Posterior cingulate gyrus (tissue), 11 donors: ENCODE data around the gene GTPBP10.
"Not testable (repeated sequence)": the region's sequence is repeated elsewhere in the genome, so short reads cannot be mapped to it uniquely, and the experiment has no call there.

Experiments used
- DNase-seq, 10 donors: peaks; one replicate each; pipeline versions ENCODE4 v3.0.0 to v3.0.0-alpha.2; 2020 to 2021; ENCODE audit warnings: mixed read lengths in 3 of 10
- intact Hi-C: fragments of 100-400 bp; cut with DNase I; formaldehyde crosslinking; loops from one replicate; pipeline ENCODE4 v1.15.1; 2023

Gene GTPBP10

DNA sequence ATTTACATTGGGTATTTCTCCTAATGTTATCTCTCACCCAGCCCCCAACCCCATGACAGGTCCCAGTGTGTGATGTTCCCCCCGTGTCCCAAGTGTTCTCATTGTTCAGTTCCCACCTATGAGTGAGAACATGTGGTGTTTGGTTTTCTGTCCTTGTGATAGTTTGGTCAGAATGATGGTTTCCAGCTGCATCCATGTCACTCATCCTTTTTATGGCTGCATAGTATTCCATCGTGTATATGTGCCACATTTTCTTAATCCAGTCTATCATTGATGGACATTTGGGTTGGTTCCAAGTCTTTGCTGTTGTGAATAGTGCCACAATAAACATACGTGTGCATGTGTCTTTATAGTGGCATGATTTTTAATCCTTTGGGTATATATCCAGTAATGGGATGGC, 3.5 kb downstream of the GTPBP10 start:
- DNase-seq, intact Hi-C loops: not testable (repeated sequence)

DNA sequence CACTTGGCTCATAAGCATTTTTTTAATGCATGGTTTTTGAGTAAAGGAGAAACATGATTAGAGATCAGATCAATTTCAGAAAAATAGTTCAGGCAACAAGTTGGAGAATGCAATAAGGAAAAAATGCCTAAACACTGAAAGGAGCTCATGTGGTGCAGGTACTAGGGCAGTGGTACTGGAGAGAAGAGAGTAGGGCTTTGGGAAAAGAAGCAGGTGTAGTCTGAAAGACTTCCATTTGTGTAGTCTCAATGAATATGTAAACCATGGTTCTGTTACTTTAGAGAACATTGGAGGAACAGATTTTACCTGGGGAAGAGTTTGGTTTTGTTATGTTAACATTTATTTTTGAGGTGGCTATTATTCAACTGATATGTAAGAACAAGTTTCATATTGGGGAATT, 5.5 kb downstream of the GTPBP10 start:
- no peak for DNase-seq
- intact Hi-C loops, result no loop called here

DNA sequence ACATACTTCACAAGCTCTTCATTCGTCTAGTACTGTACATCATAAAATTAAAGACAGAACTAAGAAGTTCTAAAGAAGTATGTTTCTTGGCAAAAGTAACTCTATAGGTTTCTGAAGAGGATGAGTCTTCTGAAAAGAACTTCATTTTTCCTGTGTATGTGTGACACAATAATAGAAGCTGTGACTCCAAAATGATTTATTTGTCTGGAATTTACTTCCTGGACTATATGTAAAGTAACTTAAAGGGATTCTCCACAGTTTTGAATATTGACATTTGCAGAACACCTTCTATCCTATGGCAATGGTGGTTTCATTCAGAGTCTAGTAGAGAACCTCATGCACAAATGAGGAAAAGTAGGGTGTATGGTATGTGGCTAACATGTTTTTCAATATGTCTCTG, 36.9 kb downstream of the GTPBP10 start:
- intact Hi-C loops, result no loop called here

GRCh38 chr7:90383861-90384260, 37.3 kb downstream of the GTPBP10 start:
- no peak for DNase-seq
- intact Hi-C loops, result no loop called here

More for the DNA sequence above, 36.9 kb downstream of the GTPBP10 start:
- no peak for DNase-seq

GRCh38 chr7:90384433-90384832, 37.9 kb downstream of the GTPBP10 start:
- no peak for DNase-seq
- intact Hi-C loops, result no loop called here

GRCh38 chr7:90387470-90388240, 41.1 kb downstream of the GTPBP10 start:
- no peak for DNase-seq
- intact Hi-C loops, result no loop called here

GRCh38 chr7:90390926-90391325, 44.4 kb downstream of the GTPBP10 start:
- intact Hi-C loops, result no loop called here
- no peak for DNase-seq

DNA sequence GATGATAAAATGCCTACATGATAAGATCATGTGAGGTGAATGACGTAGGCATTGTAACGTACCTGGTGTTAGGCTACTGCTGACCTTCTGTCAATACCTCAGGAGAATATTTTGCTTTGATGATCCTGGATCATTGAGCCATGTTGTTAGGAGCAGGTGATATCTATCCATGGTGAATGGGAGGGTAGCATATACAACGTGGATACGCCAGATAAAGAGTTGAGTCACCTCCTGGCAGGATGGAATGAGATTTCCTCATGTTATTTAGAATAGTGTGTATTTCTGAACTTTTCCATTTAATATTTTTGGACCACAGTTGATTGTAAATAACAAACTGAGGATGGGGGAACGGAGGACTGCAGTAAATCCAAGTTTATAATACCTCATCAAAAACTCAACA, 45.0 kb downstream of the GTPBP10 start:
- no peak for DNase-seq
- intact Hi-C loops, result no loop called here

DNA sequence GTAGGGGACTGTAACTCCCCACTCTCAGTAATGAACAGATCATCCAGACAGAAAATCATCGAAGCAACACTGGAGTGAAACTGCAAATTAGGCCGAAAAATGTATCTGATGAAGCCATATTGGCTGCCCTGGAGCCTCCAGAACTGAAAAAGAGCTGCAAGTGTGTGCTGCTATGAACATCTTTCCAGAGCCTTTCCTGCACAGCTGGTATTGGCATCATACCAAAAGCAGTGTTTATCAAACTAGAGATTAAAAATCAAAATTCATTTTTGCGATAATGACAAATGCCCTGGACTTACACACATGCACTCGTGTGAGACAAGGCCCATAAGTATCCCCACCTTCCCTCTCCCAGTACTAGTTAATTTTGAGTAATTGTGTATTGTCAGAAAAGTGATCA, 49.9 kb downstream of the GTPBP10 start:
- intact Hi-C loops, result no loop called here

GRCh38 chr7:90401989-90402388, 55.5 kb downstream of the GTPBP10 start:
- no peak for DNase-seq
- intact Hi-C loops, result loop anchor here (10.0 kb wide), 1 partner anchor 157 kb away; the partner anchor contains the start of gene CFAP69

More for the DNA sequence above, 49.9 kb downstream of the GTPBP10 start:
- no peak for DNase-seq

DNA sequence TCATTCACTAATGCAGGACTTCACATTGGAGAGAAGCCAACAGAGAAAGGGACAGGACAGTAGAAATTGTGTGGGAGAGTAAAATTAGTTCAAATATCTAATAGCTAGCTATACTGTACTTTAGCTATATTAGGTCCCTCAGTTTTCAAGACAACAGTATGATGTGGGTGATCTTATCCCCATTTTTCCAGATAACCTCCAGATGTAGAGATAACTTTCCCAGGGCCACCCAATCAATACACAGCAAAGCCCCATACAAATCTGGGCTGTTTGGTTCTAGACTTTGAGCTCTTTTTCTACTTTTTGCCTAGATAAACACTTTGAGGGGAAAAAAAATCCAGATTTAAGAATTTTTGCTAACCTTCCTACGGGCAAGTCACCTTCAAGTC, 56.3 kb downstream of the GTPBP10 start:
- intact Hi-C loops, result loop anchor here (1.0 to 10.0 kb wide), 2 partner anchors 56 to 158 kb away; partner anchors contain the start of genes CFAP69 and GTPBP10
- DNase-seq, result no peak

GRCh38 chr7:90403174-90404113, 56.9 kb downstream of the GTPBP10 start, which contains the start of gene CLDN12:
Gene CLDN12 (plus strand): TSS chr7:90403461. CDS start chr7:90412677, 9,216 bp downstream.
- peak; percentile 68 to 98 (median 86) for DNase-seq
- intact Hi-C loops, result loop anchor here (1.0 to 10.0 kb wide), 2 partner anchors 57 to 159 kb away; partner anchors contain the start of genes CFAP69 and GTPBP10

GRCh38 chr7:90404777-90405176, 58.3 kb downstream of the GTPBP10 start:
- intact Hi-C loops, result loop anchor here (10.0 kb wide), 1 partner anchor 160 kb away; the partner anchor contains the start of gene CFAP69
- DNase-seq, result no peak

GRCh38 chr7:90407484-90407821, 60.9 kb downstream of the GTPBP10 start:
- intact Hi-C loops, result loop anchor here (10.0 kb wide), 1 partner anchor 163 kb away; the partner anchor contains the start of gene CFAP69
- DNase-seq, result no peak

GRCh38 chr7:90408142-90408541, 61.6 kb downstream of the GTPBP10 start:
- intact Hi-C loops, result loop anchor here (10.0 kb wide), 1 partner anchor 163 kb away; the partner anchor contains the start of gene CFAP69
- no peak for DNase-seq

- DNase-seq, result no peak
- intact Hi-C loops, result loop anchor here (10.0 kb wide), 1 partner anchor 165 kb away; the partner anchor contains the start of gene CFAP69
Observed at GRCh38 chr7:90409667-90410066, 63.2 kb downstream of the GTPBP10 start.

DNA sequence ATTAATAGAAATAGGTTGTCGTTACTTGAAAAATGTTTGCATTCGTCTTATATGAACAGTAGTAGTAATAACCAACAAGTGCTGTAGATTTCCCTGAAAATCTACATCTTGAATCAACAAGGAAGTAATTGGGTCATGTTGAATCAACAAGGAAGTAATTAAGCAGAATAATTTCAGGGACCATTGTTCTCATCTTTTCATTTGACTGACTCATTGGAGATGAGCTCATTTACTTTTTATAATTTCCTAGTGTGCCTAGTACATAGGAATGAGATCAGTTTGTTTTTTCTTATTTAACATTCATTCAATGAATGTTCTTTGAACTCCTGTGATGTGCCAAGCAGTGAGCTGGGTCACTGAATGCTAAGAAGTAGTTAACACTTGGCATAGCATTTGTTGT, 65.0 kb downstream of the GTPBP10 start:
- no peak for DNase-seq
- intact Hi-C loops, result no loop called here

- intact Hi-C loops, result no loop called here
- DNase-seq, result no peak
Observed at GRCh38 chr7:90412458-90413184, 66.1 kb downstream of the GTPBP10 start.

GRCh38 chr7:90413185-90413528, 66.6 kb downstream of the GTPBP10 start:
- intact Hi-C loops, result no loop called here
- DNase-seq, result no peak

DNA sequence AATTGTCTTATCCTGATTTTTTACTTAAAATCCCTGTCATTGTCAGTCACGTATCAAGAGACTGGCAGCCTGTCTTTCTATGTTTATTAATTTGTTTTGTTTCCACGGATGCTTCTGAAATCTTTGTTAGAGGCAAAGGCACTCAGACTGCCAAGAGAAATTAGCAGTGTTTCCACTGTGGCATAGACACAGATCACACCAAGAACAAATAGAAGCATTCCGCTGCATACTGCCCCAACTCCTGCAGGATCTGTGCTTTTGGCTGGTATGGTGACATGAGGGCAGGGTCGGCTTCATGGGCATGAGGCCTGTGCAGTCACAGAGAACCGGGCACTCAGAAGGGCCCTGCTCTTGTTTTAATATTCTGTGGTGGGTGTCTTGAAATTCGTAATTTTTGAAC, 75.1 kb downstream of the GTPBP10 start:
- intact Hi-C loops, result no loop called here
- DNase-seq, result no peak
